ENCODE measurements around the gene GRIPAP1.

- TF ChIP-seq CTCF (IDR thresholded peaks at IDR 0.05) (no peak), POLR2A (IDR thresholded peaks at IDR 0.05) (no peak)
These were observed 41.8 kb downstream of the GRIPAP1 start for GRCh38 chrX:48960291-48960690.
